Embryonic facial prominence (tissue), 1 donor: ENCODE measurements around the gene PSMD4.
A peak's percentile ranks its signal among the peaks of the same experiment; 100 is the strongest.
"Not testable (repeated sequence)": the region's sequence is repeated elsewhere in the genome, so short reads cannot be mapped to it uniquely, and the experiment has no call there.

Source experiments
- DNase-seq: peaks from one replicate; pipeline ENCODE4 v3.0.0-alpha.2; 2016; ENCODE audit errors: extremely low spot score

PSMD4 gene

DNA sequence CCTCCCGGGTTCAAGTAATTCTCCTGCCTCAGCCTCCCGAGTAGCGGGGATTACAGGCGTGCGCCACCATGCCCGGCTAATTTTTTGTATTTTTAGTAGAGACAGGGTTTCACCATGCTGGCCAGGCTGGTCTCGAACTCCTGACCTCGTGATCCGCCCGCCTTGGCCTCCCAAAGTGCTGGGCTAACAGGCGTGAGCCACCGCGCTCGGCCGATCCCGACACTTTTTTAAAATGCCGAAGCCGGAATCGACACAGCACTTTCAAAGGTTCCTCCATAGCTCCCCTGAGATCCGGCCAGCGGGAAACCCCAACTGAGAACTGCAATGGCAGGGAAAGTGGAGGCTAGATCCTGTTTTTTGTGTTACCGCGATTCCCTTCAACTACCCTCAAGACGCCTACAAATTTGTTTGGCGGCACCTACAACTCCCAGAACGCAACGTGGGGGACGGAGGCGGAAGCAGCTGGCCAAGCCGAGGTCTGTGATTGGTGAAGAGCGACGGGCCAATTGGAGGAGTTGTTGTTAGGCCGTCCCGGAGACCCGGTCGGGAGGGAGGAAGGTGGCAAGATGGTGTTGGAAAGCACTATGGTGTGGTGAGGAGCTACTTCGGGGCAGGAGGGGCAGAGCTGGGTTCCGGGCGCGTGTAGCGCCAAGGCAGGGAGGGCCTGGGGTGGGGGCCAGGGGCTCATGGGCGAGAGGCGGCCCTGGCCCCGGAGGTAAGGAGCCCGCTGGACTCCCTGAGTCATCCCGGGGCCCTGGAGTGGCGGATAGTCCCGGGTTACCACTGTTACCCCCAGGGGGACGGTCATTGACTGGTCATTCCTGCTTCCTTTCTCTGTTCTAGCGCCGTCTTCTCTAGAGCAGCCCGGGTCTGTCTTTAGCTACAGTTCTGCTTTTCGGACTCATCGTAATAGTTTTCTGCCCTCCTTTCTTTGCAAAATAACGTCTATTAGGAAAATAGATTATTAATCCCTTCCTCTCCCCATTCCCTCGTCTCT is at the start of gene PSMD4:
Gene PSMD4, plus strand, starts transcription at position 518 of the 997 bp plus-strand sequence. Its CDS starts 49 bp downstream, at position 567.
- DNase-seq = peak; percentile 95

DNA sequence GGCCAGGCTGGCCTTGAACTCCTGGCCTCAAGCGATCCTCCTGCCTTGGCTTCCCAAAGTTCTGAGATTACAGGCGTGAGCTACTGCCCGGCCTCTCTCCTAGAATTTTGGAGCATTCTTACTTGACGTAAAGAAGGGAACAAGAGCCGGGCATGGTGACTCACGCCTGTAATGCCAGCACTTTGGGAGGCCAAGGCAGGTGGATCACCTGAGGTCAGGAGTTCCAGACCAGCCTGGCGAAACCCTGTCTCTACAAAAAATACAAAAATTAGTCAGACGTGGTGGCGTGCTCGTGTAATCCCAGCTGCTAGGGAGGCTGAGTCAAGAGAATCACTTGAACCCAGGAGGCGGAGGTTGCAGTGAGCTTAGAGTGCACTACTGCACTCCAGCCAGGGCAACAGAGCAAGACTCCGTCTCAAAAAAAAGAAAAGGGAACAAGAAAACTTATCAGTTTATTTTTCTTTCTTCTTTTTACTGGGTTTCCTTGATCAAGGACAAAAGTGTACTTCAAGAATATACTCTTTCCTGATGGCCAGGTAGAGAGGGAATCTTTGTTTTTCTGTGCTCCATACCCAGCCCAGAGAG is 49.1 kb upstream of the PSMD4 start:
- DNase-seq = not testable (repeated sequence)

DNA sequence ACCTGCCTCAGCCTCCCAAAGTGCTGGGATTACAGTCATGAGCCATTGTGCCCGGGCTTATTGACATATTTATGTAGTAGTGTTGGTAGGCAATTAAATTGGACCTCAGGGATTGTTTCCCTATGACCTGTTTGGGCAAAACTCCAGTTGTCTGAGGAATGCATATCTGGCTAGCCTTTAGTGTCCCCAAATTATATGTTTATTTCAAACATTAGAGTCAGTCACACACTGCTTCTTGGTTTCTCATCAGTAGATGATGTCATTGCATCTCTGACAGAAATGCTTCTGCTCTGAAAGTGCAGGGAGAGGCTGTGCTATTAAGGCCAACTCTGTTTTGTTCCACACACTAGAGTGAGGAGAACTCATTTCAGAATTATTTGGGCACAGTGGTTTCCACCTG is 43.7 kb upstream of the PSMD4 start:
- DNase-seq = no peak

DNA sequence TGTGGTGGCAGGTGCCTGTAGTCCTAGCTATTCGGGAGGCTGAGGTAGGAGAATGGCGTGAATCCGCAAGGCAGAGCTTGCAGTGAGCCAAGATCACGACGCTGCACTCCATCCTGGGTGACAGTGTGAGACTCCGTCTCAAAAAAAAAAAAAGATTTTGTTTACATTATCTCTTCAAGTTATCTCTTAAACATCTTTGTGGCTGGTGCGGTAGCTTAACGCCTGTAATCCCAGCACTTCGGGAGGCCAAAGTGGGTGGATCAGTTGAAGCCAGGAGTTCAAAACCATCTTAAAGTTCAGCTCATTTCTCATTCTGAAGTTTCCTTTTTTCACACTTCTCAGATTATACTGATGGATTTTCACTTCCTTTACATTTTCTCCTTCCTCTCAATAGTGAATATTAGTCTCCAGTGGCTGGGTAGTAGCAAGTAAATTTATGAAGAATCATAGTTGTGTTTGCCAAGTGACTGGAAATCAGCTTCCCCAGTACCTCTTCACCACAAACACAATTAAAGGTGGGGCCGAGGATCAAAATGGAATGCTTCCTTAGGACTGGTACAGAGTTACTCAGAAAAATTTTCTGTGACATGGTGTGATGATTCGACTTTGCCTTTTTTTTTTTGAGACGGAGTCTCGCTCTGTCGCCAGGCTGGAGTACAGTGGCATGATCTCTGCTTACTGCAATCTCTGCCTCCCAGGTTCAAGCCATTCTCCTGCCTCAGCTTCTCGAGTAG is 42.4 kb upstream of the PSMD4 start:
- DNase-seq = no peak

DNA sequence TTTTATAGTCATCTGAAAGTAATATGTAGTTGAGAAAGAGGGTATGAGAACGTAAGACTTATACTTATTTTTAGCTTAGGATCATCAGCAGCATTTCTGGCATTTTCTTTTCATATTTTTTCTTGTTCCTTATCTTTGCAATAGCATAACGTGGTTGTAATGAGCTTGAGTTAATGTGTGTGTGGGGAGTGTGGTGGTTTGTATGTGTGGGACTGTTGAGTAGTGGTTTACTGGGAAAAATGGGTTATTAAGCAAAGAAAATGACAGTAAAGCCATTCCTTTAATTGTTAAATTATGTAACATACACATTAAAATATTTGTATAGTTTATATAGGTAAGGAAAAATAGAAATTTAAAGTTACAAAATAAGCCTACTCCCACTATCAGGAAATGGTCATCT is 41.0 kb upstream of the PSMD4 start:
- no peak for DNase-seq

DNA sequence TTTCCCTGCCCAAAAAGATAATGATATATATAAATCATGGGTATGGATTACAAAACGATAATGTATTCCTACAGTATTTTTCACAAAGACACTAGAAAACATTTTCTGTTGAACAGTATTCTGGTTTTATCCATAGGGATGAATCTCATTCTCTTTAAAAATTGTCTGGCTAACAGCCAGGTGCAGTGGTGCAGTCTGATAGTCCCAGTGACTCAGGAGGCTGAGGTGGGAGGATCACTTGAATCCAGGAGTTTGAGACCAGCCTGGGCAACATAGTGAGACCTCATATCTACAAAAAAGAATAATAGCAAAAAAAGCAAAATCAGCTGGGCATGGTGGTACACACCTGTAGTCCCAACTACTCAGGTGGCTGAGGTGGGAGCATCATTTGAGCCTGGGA is 32.9 kb upstream of the PSMD4 start:
- DNase-seq = no peak

DNA sequence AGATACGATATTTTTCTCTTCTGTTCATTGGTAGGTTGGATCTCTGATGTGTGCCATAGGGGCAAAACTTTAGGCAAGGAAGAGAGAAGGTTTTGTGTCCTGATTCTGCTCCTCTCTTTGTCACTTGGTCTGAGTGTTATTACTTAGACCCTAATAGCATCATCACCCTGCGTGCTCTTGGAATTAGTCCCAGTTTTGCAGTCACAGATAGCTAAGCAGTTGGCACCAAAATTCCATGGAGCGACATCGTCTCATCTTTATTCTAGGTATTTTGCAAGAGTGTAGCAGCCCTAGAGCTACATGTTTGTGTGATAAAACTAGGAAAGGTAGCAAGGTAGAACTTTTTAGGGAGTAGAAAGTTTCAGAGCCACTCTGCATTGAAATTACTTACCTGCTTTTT is 32.4 kb upstream of the PSMD4 start:
- DNase-seq = no peak

DNA sequence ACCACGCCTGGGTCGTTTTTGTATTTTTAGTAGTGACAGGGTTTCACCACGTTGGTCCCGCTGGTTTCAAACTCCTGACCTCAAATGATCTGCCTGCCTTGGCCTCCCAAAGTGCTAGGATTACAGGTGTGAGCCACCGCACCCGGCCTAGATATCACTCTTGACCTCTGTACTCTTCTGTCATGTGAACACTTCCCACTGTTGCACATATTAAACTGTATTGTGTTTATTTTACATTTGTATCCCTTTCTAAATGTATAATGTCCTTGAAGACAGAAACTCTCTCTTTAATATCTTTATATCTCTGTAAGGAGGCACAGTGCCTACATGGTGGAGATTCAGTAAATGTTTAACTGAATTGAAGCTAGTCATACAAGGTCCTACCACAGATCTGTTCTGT is 19.3 kb upstream of the PSMD4 start:
- no peak for DNase-seq

DNA sequence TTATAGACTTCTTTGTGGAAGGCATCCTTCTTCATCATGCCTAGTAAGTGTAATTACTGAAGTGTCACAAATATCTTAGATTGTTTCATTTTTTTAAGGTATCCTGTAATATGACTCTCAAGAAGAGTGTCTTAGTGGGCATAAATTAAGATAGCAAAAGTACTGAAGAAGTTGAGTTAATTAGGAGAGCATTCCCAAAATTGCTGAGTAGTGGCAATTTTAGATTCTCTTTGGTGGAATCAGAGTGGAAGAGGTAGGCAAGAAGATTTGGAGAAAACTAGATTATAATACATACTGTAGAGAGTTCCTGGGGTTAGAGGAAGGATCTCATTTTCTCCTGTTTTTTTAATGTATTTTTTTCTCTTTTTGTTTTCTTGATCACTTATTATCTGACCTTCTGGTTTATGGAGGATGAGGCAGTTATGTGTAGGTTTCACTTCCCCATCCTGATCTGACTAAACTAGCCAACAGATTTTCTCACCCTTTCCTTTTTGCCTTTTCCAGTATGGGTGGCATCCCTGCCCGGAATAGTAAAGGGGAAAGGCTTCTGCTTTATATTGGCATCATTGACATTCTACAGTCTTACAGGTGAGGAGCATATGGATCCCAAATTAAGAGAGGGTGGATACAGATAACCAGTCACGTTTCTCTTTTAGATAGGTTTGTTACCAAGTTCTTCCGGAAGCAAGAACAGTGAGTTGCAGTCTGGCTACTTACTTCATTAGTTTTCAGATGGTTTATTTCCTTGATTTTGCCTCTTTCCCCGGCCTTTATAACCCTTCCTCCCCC is 16.7 kb upstream of the PSMD4 start:
- DNase-seq = no peak

DNA sequence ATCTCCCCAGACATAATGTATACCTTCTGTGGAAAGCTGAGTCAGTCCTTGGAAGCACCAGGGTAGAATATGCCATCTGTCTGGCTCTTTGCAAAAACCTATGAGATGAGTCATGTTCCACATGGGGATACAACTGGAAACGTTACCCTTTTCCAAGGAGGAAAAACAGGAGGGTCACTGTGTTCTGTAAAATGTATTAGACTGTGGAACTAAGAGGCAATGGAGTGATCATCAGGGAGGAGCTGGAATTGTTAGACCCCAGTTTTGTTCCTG is 16.1 kb upstream of the PSMD4 start:
- no peak for DNase-seq

DNA sequence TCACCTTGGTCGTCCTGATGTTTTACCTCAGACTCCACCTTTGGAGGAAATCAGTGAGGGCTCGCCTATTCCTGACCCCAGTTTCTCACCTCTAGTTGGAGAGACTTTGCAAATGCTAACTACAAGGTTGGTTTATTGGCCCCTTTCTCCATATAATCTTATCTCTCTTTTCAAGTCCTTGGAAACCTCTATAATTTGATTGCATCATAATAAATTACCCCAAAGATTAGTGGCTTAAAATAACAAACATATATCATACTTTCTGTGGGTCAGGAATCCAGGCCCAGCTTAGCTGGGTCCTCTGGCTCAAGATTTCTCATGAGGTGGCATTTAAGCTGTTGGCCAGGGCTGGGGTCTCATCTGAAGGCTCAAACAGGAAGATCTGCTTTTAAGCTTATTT is 12.1 kb upstream of the PSMD4 start:
- no peak for DNase-seq

DNA sequence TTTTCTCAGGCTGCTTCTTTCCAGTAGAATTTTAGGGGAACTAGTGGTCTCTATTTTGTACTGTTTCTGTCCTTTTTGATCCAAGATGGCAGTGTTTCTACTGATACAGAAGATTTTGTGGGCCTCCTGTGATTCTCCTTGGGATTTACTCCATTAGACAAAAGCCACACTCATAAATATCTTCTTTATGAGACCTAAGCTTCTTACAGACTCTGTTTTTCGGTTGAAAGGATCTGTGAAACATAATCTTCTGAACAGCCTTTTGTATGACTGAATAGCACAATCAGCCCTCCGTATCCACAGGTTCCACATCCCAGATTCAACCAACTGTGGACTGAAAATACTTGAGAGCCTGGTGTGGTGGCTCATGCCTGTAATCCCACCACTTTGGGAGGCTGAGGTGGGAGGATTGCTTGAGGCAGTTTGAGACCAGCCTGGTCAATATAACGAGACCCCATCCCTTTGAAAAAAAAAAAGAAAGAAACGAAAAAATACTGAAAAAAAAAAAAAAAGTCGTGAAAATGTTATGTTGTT is 10.8 kb upstream of the PSMD4 start:
- no peak for DNase-seq

DNA sequence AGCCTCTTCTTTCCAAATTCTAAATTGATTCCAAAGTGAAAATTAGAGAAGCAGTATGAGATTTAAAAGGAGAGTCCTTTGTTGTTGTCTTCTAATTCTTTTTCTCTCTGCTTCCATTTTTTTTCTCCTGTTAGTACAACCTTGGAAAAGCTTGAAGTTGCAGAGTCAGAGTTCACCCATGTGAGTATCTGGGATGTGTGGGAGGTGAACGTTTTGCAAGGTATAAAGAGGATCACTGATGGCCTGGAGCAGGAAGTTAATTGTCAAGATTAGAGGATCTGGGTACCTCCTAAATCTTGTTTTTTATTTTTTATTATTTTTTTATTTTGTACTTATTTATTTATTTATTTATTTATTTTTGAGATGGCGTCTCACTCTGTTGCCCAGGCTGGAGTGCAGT is 7.7 kb upstream of the PSMD4 start:
- no peak for DNase-seq

DNA sequence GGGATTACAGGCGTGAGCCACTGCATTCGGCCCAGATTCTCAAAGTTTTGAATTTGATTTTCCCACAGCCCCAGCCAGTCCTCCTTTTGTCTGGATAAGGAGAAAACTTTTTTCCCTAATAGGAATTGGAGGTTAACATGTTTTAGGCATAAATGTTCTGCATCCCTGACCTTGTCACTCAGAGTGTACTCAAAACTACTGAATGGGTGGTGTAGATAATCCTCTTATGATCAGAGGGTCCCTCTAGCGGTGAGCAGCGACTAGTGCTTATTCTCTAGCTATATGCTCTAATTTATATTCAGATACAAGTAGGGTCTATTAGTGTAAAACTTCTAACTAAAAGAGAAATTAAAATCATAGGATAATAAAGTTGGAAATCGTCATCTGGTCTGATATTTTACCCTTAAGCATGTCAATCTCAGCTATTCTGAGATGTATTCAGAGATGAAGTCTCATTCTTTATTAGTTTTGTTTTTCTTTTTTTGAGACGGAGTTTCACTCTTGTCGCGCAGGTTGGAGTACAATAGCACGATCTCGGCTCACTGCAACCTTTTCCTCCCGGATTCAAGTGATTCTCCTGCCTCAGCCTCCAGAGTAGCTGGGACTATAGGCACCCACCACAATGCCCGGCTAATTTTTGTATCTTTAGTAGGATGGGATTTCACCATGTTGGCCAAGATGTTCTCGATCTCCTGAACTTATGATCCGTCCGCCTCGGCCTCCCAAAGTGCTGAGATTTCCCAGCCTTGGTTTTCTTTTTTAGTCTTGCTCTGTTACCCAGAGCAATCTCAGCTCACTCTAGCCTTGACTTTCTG is 2.7 kb upstream of the PSMD4 start:
- DNase-seq = peak; percentile 71

DNA sequence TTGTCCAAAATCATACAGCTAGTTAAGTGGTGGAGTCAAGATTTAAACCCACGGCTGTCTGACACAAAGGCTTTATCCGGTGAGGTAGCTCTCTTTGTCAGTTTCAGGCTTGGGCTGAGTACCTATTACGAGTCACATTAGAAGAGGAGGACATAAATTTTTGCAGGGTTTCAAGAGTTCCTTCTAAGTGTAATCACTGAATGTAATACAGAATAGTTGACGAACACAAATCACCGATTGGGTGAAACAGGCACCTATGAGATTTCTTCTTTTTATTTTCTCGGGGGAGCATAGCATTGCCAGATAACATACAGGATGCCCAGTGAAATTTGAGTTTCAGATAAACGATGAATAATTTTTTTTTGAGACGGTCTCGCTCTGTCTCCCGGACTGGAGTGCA is 847 bp downstream of the PSMD4 start:
- no peak for DNase-seq

DNA sequence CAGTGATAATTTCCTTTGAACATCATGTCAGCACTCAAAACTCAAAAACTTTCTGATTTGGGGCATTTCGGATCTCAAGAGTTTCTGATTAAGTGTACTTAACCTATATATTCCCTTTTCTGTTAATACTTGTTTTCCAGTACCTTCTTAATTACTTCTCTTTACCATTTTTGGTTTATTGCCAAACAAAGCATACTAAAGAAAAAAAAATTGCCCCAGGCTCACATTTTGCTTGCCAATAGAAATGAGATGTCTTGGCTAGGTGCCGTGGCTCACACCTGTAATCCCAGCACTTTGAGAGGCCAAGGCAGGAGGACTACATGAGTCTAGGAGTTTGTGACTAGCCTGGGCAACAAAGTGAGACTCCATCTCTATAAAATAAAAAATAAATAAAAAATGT is 4.8 kb downstream of the PSMD4 start:
- DNase-seq = no peak

DNA sequence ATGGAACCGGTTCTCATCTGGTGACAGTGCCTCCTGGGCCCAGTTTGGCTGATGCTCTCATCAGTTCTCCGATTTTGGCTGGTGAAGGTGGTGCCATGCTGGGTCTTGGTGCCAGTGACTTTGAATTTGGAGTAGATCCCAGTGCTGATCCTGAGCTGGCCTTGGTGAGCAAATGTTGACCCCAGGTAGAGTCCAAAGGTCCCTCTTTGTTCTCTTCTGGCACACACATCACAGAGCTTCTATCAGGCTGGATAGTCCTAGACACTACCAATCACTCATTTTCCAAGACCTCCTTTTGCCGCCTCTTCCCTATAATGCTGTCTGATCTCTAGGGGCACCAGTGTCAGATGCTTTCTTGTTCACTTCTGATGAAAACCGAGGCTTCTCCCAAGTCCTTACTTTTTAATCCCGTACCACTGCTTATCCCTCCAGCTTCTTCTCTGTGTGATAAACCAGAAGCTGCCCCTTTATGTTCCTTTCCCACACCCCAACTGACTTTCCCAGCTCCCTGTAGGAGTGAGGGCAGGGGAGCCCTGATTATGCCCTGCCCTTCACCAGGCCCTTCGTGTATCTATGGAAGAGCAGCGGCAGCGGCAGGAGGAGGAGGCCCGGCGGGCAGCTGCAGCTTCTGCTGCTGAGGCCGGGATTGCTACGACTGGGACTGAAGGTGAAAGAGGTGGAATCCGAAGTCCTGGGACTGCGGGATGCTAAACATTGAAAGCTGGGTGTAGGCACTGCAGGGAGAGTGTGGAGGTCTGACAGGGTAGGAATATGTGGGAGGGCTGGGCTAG is 11.1 kb downstream of the PSMD4 start:
- DNase-seq = no peak

DNA sequence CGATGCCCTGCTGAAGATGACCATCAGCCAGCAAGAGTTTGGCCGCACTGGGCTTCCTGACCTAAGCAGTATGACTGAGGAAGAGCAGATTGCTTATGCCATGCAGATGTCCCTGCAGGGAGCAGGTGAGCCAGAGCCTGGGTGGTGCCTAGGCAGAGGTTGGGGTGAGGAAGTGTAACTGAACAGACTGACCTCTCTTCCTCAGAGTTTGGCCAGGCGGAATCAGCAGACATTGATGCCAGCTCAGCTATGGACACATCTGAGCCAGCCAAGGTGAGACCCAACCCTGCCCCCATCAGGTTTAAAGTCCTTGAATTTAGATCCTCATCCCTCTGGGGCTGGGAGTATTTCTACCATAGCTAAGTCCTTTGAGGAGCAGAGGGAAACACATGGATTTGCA is 11.8 kb downstream of the PSMD4 start:
- no peak for DNase-seq

DNA sequence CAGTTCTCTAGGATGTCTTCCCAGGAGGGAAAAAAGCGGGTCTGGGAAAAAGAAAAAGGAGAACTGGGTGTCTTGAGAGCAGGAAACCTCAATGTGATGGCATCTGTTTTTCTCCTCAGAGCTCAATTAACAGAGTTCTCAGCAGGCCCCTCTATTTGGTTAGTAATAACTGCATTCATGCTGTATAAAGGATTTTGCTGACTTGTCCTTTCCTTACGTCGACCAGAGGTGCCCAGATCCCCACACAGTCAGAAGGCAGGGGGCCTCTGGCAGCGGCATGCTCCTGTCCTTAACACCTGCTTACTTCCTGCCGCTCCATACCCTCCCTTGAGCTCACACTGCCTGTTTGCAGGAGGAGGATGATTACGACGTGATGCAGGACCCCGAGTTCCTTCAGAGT is 12.3 kb downstream of the PSMD4 start:
- no peak for DNase-seq

DNA sequence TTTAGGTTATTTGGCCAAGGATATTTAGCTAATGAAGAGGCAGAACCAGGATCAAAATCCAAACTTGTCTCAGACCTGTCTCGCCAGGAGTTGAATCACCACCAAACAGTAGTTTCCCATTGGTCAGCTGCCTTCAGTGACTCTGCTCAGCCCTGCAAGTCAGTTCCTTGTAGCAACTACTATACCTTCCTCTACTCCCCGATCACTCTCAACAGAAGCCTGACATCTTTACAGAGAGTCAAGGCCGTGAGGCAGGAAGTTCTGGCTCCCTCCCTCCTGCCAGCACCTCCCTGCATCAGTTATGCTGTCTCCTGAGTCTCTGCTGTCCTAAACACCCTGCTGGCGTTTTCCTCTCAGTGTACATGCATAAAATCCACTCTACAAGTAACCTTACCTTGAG is 13.2 kb downstream of the PSMD4 start:
- no peak for DNase-seq
